Measurements from ENCODE around the gene LETMD1. TPM values are rescaled to one million over a fixed set of nuclear protein-coding genes. Genes with fewer than 3 reads are reported as not detected.

The LETMD1 gene
- polyA plus RNA-seq, 2 of the 4 experiments (the other 2 are of a cell fraction): 29.6 to 72.9 TPM

- POLR2A ChIA-PET: interaction anchor here (1.0 to 1.8 kb wide), 3 partner anchors 56 to 262 kb away, joined by 6 to 8 read pairs (median 6); partner anchors contain the start of gene CSRNP2
- no peak overlapping the region for H3K4me3 ChIP-seq
Measured at GRCh38 chr12:51027342-51027835, 20.7 kb upstream of the LETMD1 start.

More at GRCh38 chr12:51027342-51027835, 20.7 kb upstream of the LETMD1 start:
- TF ChIP-seq CEBPB (IDR thresholded peaks at IDR 0.05) (no peak), POLR2A (IDR thresholded peaks at IDR 0.05; ENCODE audit: low read length) (no peak), TP53 (CRISPR knock-in tag; IDR thresholded peaks at IDR 0.05) (no peak), ESRRA (IDR thresholded peaks at IDR 0.05; ENCODE audit: borderline replicate concordance, low read length) (no peak), HOXA7 (CRISPR knock-in tag; IDR thresholded peaks at IDR 0.05) (no peak), JUN (IDR thresholded peaks at IDR 0.05) (no peak), FOXS1 (CRISPR knock-in tag; IDR thresholded peaks at IDR 0.05) (no peak), EP300 (IDR thresholded peaks at IDR 0.05) (no peak), USF2 (IDR thresholded peaks at IDR 0.05) (no peak), REST (IDR thresholded peaks at IDR 0.05) (no peak), FOSL2 (IDR thresholded peaks at IDR 0.05) (no peak), FOSL2 (CRISPR knock-in tag; IDR thresholded peaks at IDR 0.05) (no peak), CHD2 (IDR thresholded peaks at IDR 0.05; ENCODE audit: low read length, partially characterized antibody) (no peak), E2F6 (IDR thresholded peaks at IDR 0.05; ENCODE audit: borderline replicate concordance, low read depth) (no peak), RARB (CRISPR knock-in tag; IDR thresholded peaks at IDR 0.05) (no peak), POLR2AphosphoS2 (conservative IDR thresholded peaks at IDR 0.05; ENCODE audit: low read length) (no peak), BHLHE40 (IDR thresholded peaks at IDR 0.05; ENCODE audit: low read depth, low read length) (no peak), ZFP36 (IDR thresholded peaks at IDR 0.05; ENCODE audit: borderline replicate concordance, partially characterized antibody) (no peak)
- TF ChIP-seq, protein P1, sequence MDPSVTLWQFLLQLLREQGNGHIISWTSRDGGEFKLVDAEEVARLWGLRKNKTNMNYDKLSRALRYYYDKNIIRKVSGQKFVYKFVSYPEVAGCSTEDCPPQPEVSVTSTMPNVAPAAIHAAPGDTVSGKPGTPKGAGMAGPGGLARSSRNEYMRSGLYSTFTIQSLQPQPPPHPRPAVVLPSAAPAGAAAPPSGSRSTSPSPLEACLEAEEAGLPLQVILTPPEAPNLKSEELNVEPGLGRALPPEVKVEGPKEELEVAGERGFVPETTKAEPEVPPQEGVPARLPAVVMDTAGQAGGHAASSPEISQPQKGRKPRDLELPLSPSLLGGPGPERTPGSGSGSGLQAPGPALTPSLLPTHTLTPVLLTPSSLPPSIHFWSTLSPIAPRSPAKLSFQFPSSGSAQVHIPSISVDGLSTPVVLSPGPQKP (IDR thresholded peaks at IDR 0.05; ENCODE audit: low read depth, low read length): no peak
- ATAC-seq (no peak), FAIRE-seq (no peak), DNase-seq (ENCODE audit: low read depth in 1 of 2, low spot score in 1 of 2) (no peak)
- WGBS (ENCODE audit: missing lambda C conversion rate): 94% methylated on average over 15 of the region's 15 CpGs
- Histone ChIP-seq H3K4me1 (peaks cover 35% of the 10 kb centered on the region), H3K9me3 (no peaks in the 10 kb centered on the region), H3K4me2 (peak overlapping the region; percentile 69; the same call in 1 of the 3 replicates), H3K27ac (no peak overlapping the region)
- CTCF ChIA-PET: interaction anchor here (0.6 to 3.2 kb wide), 15 partner anchors 8 to 965 kb away, joined by 3 to 19 read pairs (median 4); partner anchors contain the start of gene ATF1
